GM12878 (cell line): ENCODE data around the gene BFSP1. TPM values are rescaled to one million over a fixed set of nuclear protein-coding genes. Genes with fewer than 3 reads are reported as not detected.

Source experiments
- CHD1 ChIP-seq: IDR thresholded peaks from 2 replicates; pipeline ENCODE4 v1.6.1; 2012; ENCODE audit warnings: low read depth, low read length, improper control_type of control experiment
- CHD2 ChIP-seq: IDR thresholded peaks from 2 replicates; pipeline ENCODE4 v1.6.1; 2011; ENCODE audit warnings: low read depth, low read length, improper control_type of control experiment, borderline replicate concordance
- EGR1 ChIP-seq, 2 experiments: IDR thresholded peaks; 1 replicate in 1 of 2; 2 replicates in 1 of 2; pipeline ENCODE4 v1.6.1; 2011 to 2012; ENCODE audit warnings: low read depth in 2 of 2, low read length in 2 of 2, borderline replicate concordance in 1 of 2, mild to moderate bottlenecking in 1 of 2, moderate library complexity in 1 of 2
- EP300 ChIP-seq, 2 experiments: fragments of 150-350 bp in 1 of 2; IDR thresholded peaks; 2 replicates each; pipeline ENCODE4 v1.6.1; 2011 to 2012; ENCODE audit warnings: low read depth in 2 of 2, low read length in 2 of 2, borderline replicate concordance in 1 of 2, improper control_type of control experiment in 1 of 2, inconsistent platforms in 1 of 2; ENCODE audit not compliant: control insufficient read depth in 1 of 2
- EZH2 ChIP-seq: IDR thresholded peaks from 2 replicates; pipeline ENCODE4 v1.6.1; 2012; ENCODE audit warnings: low read depth, mild to moderate bottlenecking, control low read depth, inconsistent platforms, low read length, borderline replicate concordance; ENCODE audit not compliant: control insufficient read depth
- HCFC1 ChIP-seq: fragments of 150-350 bp; IDR thresholded peaks from 2 replicates; pipeline ENCODE4 v1.6.1; 2014; ENCODE audit warnings: low read length
- NFYB ChIP-seq: IDR thresholded peaks from 2 replicates; pipeline ENCODE4 v1.6.1; 2011; ENCODE audit warnings: low read depth, mild to moderate bottlenecking, low read length, improper control_type of control experiment, moderate library complexity; ENCODE audit not compliant: insufficient read depth
- RAD51 ChIP-seq: fragments of 450-650 bp; IDR thresholded peaks from 2 replicates; pipeline ENCODE4 v1.6.1; 2016; ENCODE audit warnings: moderate library complexity, mild to moderate bottlenecking, inconsistent platforms
- RBBP5 ChIP-seq: fragments of 200-600 bp; sonication (generic); conservative IDR thresholded peaks from 2 replicates; pipeline ENCODE4 v1.6.1; 2016
- SMAD5 ChIP-seq: IDR thresholded peaks from 2 replicates; pipeline ENCODE4 v1.6.1; 2016; ENCODE audit warnings: antibody characterized with exemption, low read depth
- SMC3 ChIP-seq: IDR thresholded peaks from 2 replicates; pipeline ENCODE4 v1.6.1; 2011; ENCODE audit warnings: low read length, improper control_type of control experiment, borderline replicate concordance
- SUZ12 ChIP-seq: fragments of 200-600 bp; sonication (generic); IDR thresholded peaks from one replicate; pipeline ENCODE4 v1.6.1; 2018; ENCODE audit warnings: antibody characterized with exemption, mild to moderate bottlenecking; ENCODE audit not compliant: unreplicated experiment
- polyA plus RNA-seq, 11 experiments: library from polyadenylated mRNA; depleted of rRNA in 4 of 11; unstranded in 6 of 11; stranded (reverse) in 5 of 11; fragments of >200 nt; fragmentation: Nextera tagmentation in 4 of 11; fragmentation: Illumina TruSeq in 1 of 11; extraction: Ambion mirVana in 4 of 11; extraction: Trizol in 1 of 11; gene quantifications; 1 replicate in 1 of 11; 2 replicates in 10 of 11; pipeline versions ENCODE4 v1.2.1 to v1.2.3, GENCODE V29; 2011 to 2016; ENCODE audit warnings: inconsistent platforms in 2 of 11, missing spikeins in 2 of 11, low read depth in 1 of 11
- total RNA-seq, 4 experiments: library from RNA; depleted of rRNA in 3 of 4; stranded (reverse); fragments of >200 nt in 3 of 4; fragmentation: Illumina TruSeq in 1 of 4; extraction: Trizol in 1 of 4; gene quantifications; 2 replicates each; pipeline versions ENCODE4 v1.2.1 to v1.2.3, GENCODE V29; 2013 to 2021
- TF ChIP-seq, protein P1 (sequence below): IDR thresholded peaks from 2 replicates; pipeline ENCODE4 v1.6.1; 2011; ENCODE audit warnings: borderline replicate concordance, low read depth, mild to moderate bottlenecking, moderate library complexity, mixed read lengths, low read length; ENCODE audit not compliant: insufficient read depth; ENCODE audit errors: extremely low read length
- TF ChIP-seq, protein P2 (sequence below): IDR thresholded peaks from 2 replicates; pipeline ENCODE4 v1.6.1; 2012; ENCODE audit warnings: low read length, inconsistent platforms
- TF ChIP-seq, protein P3 (sequence below), 3 experiments: IDR thresholded peaks in 2 of 3; conservative IDR thresholded peaks in 1 of 3; 2 replicates each; pipeline ENCODE4 v1.5.1; 2011; ENCODE audit warnings: low read depth in 3 of 3, low read length in 3 of 3, mild to moderate bottlenecking in 3 of 3, control low read depth in 2 of 3, moderate library complexity in 2 of 3, inconsistent platforms in 1 of 3, mixed read lengths in 1 of 3; ENCODE audit not compliant: control insufficient read depth in 2 of 3, insufficient read depth in 1 of 3; ENCODE audit errors: extremely low read depth in 1 of 3
- TF ChIP-seq, protein P4 (sequence below): fragments of 450-650 bp; IDR thresholded peaks from 2 replicates; pipeline ENCODE4 v1.6.1; 2017; ENCODE audit warnings: mild to moderate bottlenecking, moderate library complexity
- TF ChIP-seq, protein P5 (sequence below): fragments of 450-650 bp; formaldehyde crosslinking; IDR thresholded peaks from 2 replicates; pipeline ENCODE4 v1.4.0; 2022; ENCODE audit warnings: mild to moderate bottlenecking, moderate library complexity

The BFSP1 gene
- total and polyA plus RNA-seq, 10 of the 15 experiments (the other 5 are each of a cell fraction or from before 2014, with no cell fraction given) = 0.06 to 0.22 (median 0.11) TPM; not detected in 3

DNA sequence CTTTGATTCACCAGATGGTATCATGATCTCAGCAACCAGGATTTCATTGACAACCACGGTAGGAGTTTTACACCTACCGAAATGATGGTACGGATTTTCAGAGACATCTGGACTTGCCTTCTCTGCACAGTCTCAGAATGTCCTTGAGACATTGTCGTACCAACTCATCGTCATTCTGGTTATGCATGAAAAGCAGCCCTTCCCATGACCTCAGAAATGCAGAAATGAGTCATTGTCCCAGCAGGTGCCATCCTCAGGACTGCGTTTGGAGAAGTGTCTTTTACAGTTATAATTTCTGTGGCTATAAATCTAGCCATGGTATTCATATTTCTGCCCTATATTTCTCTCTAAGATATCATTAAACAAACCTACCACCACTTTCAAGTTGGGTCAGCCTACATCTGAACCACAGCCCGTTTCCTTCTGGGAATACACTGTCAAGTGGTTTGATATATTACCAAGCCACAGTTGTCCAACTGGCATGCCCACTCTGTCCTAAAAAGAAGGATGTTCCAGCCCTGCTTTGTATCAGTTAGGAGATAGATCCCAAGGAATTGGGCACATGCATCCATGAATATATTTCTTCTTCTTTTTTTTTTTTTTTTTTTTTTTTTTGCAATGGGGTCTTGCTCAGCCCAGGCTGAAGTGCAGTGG, 7.5 kb upstream of the BFSP1 start (continued):
- no peak for TF ChIP-seq EGR1 (IDR thresholded peaks at IDR 0.05; ENCODE audit: borderline replicate concordance in 1 of 2, low read depth in 2 of 2, low read length in 2 of 2)
- TF ChIP-seq, protein P1, sequence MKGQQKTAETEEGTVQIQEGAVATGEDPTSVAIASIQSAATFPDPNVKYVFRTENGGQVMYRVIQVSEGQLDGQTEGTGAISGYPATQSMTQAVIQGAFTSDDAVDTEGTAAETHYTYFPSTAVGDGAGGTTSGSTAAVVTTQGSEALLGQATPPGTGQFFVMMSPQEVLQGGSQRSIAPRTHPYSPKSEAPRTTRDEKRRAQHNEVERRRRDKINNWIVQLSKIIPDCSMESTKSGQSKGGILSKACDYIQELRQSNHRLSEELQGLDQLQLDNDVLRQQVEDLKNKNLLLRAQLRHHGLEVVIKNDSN = no peak
- TF ChIP-seq CHD1 = no peak
- TF ChIP-seq HCFC1 = no peak
- TF ChIP-seq SUZ12 = no peak
- no peak for TF ChIP-seq SMAD5
- TF ChIP-seq EZH2 = no peak
- TF ChIP-seq EP300 (IDR thresholded peaks at IDR 0.05; ENCODE audit: borderline replicate concordance in 1 of 2, control insufficient read depth in 1 of 2, low read depth in 2 of 2, low read length in 2 of 2) = no peak; a peak in 1 of 4 replicates
- TF ChIP-seq, protein P2, sequence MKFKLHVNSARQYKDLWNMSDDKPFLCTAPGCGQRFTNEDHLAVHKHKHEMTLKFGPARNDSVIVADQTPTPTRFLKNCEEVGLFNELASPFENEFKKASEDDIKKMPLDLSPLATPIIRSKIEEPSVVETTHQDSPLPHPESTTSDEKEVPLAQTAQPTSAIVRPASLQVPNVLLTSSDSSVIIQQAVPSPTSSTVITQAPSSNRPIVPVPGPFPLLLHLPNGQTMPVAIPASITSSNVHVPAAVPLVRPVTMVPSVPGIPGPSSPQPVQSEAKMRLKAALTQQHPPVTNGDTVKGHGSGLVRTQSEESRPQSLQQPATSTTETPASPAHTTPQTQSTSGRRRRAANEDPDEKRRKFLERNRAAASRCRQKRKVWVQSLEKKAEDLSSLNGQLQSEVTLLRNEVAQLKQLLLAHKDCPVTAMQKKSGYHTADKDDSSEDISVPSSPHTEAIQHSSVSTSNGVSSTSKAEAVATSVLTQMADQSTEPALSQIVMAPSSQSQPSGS = peak; percentile 69
- TF ChIP-seq, protein P3, sequence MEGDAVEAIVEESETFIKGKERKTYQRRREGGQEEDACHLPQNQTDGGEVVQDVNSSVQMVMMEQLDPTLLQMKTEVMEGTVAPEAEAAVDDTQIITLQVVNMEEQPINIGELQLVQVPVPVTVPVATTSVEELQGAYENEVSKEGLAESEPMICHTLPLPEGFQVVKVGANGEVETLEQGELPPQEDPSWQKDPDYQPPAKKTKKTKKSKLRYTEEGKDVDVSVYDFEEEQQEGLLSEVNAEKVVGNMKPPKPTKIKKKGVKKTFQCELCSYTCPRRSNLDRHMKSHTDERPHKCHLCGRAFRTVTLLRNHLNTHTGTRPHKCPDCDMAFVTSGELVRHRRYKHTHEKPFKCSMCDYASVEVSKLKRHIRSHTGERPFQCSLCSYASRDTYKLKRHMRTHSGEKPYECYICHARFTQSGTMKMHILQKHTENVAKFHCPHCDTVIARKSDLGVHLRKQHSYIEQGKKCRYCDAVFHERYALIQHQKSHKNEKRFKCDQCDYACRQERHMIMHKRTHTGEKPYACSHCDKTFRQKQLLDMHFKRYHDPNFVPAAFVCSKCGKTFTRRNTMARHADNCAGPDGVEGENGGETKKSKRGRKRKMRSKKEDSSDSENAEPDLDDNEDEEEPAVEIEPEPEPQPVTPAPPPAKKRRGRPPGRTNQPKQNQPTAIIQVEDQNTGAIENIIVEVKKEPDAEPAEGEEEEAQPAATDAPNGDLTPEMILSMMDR (IDR thresholded peaks at IDR 0.05 in 2 of 3, conservative IDR thresholded peaks at IDR 0.05 in 1 of 3; ENCODE audit: control insufficient read depth in 2 of 3, extremely low read depth in 1 of 3, insufficient read depth in 1 of 3, low read depth in 3 of 3, low read length in 3 of 3) = no peak
- TF ChIP-seq, protein P4, sequence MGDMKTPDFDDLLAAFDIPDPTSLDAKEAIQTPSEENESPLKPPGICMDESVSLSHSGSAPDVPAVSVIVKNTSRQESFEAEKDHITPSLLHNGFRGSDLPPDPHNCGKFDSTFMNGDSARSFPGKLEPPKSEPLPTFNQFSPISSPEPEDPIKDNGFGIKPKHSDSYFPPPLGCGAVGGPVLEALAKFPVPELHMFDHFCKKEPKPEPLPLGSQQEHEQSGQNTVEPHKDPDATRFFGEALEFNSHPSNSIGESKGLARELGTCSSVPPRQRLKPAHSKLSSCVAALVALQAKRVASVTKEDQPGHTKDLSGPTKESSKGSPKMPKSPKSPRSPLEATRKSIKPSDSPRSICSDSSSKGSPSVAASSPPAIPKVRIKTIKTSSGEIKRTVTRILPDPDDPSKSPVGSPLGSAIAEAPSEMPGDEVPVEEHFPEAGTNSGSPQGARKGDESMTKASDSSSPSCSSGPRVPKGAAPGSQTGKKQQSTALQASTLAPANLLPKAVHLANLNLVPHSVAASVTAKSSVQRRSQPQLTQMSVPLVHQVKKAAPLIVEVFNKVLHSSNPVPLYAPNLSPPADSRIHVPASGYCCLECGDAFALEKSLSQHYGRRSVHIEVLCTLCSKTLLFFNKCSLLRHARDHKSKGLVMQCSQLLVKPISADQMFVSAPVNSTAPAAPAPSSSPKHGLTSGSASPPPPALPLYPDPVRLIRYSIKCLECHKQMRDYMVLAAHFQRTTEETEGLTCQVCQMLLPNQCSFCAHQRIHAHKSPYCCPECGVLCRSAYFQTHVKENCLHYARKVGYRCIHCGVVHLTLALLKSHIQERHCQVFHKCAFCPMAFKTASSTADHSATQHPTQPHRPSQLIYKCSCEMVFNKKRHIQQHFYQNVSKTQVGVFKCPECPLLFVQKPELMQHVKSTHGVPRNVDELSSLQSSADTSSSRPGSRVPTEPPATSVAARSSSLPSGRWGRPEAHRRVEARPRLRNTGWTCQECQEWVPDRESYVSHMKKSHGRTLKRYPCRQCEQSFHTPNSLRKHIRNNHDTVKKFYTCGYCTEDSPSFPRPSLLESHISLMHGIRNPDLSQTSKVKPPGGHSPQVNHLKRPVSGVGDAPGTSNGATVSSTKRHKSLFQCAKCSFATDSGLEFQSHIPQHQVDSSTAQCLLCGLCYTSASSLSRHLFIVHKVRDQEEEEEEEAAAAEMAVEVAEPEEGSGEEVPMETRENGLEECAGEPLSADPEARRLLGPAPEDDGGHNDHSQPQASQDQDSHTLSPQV = no peak
- TF ChIP-seq SMC3 = no peak
- no peak for TF ChIP-seq CHD2
- TF ChIP-seq RBBP5 = no peak
- TF ChIP-seq RAD51 = no peak
- TF ChIP-seq, protein P5, sequence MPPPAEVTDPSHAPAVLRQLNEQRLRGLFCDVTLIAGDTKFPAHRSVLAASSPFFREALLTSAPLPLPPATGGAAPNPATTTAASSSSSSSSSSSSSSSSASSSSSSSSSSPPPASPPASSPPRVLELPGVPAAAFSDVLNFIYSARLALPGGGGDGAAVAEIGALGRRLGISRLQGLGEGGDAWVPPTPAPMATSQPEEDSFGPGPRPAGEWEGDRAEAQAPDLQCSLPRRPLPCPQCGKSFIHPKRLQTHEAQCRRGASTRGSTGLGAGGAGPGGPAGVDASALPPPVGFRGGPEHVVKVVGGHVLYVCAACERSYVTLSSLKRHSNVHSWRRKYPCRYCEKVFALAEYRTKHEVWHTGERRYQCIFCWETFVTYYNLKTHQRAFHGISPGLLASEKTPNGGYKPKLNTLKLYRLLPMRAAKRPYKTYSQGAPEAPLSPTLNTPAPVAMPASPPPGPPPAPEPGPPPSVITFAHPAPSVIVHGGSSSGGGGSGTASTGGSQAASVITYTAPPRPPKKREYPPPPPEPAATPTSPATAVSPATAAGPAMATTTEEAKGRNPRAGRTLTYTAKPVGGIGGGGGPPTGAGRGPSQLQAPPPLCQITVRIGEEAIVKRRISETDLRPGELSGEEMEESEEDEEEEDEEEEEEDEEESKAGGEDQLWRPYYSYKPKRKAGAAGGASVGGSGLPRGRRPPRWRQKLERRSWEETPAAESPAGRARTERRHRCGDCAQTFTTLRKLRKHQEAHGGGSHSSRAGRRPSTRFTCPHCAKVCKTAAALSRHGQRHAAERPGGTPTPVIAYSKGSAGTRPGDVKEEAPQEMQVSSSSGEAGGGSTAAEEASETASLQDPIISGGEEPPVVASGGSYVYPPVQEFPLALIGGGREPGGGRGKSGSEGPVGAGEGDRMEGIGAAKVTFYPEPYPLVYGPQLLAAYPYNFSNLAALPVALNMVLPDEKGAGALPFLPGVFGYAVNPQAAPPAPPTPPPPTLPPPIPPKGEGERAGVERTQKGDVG (CRISPR knock-in tag) = no peak
- no peak for TF ChIP-seq NFYB
